GM13977 (cell line): ENCODE measurements around the gene CTSK.

ENCODE experiments used
- DNase-seq: peaks from one replicate; pipeline ENCODE4 v3.0.0; 2012; ENCODE audit warnings: low spot score
- in situ Hi-C: fragments of 300-500 bp; cut with MboI; formaldehyde crosslinking; loops from one replicate; pipeline ENCODE4 v1.12.0; 2022; ENCODE audit warnings: low sequenced_read_pairs, low pct_unique_long_range_greater_than_20kb, mixed read lengths, inconsistent platforms; ENCODE audit not compliant: unreplicated experiment
- TF ChIP-seq, protein P1 (sequence below): IDR thresholded peaks from 2 replicates; pipeline ENCODE4 v1.5.1; 2012; ENCODE audit warnings: mild to moderate bottlenecking, control low read depth; ENCODE audit not compliant: insufficient read depth; ENCODE audit errors: extremely low read depth, missing control alignments

The CTSK gene

DNA sequence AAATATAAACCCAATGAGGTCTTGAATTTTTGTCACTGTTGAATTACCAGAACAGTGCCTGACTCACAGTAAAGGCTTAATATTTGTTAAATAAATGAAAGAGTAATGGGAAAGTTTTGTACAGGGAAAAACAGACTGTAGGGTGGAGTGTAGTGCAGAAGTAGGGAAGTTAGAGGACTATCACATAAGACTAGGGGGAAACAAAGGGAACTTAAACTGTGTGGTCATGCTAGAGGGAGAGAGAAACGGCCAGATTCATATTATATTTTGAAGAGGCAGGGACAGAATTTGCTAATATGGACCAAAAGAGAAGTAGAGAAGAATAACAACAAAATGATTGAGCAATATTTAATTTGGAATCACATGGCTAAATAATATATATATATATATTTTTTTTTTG lies 14.8 kb downstream of the CTSK start:
- in situ Hi-C loops = no loop called here
- no peak for DNase-seq

DNA sequence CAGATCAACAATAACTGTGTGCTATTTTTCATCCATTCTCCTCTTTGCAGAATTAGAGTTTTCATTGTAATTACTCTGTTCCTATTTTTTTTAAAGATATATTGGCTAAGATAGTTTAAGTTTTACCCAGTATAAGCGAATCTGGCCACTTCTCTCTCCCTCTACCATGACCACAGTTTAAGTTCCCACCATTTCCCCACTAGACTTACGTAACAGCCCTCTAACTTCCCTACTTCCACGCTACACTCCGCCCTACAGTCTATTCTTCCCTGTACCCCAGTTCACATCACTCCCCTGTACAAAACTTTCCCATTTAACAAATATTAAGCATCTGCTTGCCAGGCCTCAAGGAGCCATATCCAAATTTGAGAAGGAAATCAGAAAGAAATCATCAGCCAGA lies 16.5 kb downstream of the CTSK start:
- TF ChIP-seq, protein P1, sequence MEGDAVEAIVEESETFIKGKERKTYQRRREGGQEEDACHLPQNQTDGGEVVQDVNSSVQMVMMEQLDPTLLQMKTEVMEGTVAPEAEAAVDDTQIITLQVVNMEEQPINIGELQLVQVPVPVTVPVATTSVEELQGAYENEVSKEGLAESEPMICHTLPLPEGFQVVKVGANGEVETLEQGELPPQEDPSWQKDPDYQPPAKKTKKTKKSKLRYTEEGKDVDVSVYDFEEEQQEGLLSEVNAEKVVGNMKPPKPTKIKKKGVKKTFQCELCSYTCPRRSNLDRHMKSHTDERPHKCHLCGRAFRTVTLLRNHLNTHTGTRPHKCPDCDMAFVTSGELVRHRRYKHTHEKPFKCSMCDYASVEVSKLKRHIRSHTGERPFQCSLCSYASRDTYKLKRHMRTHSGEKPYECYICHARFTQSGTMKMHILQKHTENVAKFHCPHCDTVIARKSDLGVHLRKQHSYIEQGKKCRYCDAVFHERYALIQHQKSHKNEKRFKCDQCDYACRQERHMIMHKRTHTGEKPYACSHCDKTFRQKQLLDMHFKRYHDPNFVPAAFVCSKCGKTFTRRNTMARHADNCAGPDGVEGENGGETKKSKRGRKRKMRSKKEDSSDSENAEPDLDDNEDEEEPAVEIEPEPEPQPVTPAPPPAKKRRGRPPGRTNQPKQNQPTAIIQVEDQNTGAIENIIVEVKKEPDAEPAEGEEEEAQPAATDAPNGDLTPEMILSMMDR = no peak
- in situ Hi-C loops = no loop called here
- DNase-seq = no peak

More for the DNA sequence above, 14.8 kb downstream of the CTSK start:
- TF ChIP-seq, protein P1 = no peak

DNA sequence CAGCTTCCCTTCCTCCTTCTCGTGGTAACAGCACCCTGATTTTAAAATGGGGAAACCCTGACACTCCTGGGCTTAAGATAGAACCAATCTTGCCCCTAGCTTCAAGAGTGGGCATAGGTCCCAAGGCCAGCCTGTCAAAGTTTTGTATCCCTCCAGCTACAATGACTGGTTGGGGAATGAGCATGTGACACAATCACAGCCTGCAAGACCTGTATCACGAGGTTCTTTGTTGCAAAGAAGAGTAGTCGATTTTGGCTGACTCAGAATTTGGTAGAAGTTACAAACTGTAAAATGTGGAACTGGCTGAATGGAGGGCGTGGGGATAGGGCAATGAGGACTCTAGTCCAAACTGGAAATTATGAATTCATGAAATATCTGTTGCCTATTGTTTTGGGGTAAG lies 18.7 kb downstream of the CTSK start:
- TF ChIP-seq, protein P1 = no peak
- no peak for DNase-seq
- in situ Hi-C loops = no loop called here

DNA sequence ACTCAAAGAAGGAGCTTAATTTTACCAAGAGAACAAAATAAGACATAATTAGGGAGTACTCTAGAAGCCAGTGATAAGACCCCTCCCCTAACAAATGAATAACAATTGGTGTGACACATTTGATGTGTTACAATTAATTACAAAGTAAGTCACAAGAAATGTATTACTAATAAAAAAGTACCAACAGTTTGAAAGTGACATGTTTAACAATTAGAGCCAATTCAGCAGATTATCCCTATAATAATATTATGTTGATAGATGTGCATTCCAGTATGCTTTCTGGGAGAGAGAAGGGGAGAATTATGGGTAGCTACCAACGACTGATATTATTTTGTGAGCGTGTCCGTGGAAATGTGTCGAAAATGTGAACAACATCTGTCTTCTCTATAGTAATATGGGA lies 19.1 kb downstream of the CTSK start:
- TF ChIP-seq, protein P1 = no peak
- no peak for DNase-seq
- in situ Hi-C loops = no loop called here

DNA sequence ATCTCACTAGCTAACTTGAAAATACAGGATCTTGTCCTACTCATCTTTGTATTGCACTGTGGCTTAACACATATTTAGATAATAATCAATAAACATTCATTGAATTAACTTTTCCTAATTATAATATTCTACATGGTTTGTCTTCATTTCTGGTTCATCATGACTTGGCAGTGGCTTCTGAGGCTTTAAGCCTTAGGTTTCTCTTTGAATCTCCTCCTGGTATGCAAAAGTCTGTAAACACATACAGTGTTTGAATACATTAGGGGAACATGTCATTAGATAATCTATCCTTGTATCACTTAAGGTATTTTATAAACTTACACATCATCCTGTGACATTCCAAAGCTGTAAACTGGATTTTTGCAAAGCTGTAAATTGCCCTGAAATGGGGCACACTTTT lies 20.6 kb downstream of the CTSK start:
- DNase-seq = no peak
- in situ Hi-C loops = no loop called here
- TF ChIP-seq, protein P1 = no peak

DNA sequence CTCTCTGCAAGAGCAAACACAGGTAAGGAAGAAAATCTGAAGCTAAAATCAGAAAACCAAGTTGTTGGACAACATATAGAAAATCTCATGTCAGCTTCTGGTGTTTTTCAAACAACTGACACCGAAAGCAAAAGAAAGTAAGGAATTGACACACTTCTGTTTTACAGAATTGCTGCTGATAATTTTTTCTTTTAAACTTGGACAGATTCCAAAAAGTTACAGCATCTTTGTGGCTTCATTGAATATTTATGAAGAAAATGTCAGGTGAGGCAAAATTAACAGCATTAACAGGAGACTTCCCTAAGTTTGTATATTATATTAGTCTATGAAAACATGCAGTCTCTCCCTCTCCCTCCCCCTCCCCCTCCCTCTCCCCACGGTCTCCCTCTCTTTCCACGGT lies 27.6 kb downstream of the CTSK start:
- in situ Hi-C loops = no loop called here
- TF ChIP-seq, protein P1 = no peak
- DNase-seq = no peak

DNA sequence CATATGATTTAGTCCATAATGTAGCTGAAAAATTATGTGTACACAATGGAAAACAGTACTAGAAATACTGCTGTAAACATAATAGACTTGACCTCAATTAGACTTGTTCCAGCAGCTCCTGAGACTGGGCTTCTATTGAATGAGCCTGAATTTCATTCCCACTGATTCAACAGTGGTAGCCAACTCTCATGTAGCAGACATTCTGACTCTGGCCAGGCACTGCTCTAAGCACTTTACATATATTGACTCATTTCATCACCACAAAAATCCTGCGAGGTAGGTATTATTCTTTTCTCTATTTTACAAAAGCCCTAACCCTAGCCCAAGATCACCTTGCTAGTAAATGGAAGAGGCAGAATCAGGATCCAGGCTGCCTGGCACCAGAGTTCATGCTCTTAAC lies 29.7 kb downstream of the CTSK start:
- no peak for DNase-seq
- TF ChIP-seq, protein P1 = no peak
- in situ Hi-C loops = no loop called here
